ENCODE measurements around the gene GABRD. TPM values are rescaled to one million over a fixed set of nuclear protein-coding genes. Genes with fewer than 3 reads are reported as not detected.

The GABRD gene
- total RNA-seq, 1 donor from 2014 or later, result not detected

- no peak for TF ChIP-seq CTCF (IDR thresholded peaks at IDR 0.05)
- H3K4me3 Mint-ChIP-seq, result no peak overlapping the region
- H3K9me3 Mint-ChIP-seq, result no peaks in the 10 kb centered on the region
- no peak for DNase-seq
- no peaks in the 10 kb centered on the region for H3K36me3 Mint-ChIP-seq (ENCODE audit: low read depth)
- no peak overlapping the region for H3K27ac Mint-ChIP-seq
- intact Hi-C loops (cut with micrococcal nuclease), result no loop called here
- peaks cover 33% of the 10 kb centered on the region for H3K27me3 Mint-ChIP-seq
- no peak for ATAC-seq (ENCODE audit: low read depth)
- H3K4me1 Mint-ChIP-seq, result peaks cover 8% of the 10 kb centered on the region
- POLR2A ChIA-PET, result no interaction called here
- CTCF ChIA-PET, result no interaction called here
Measured at GRCh38 chr1:2024887-2025286, 5.7 kb downstream of the GABRD start.

GRCh38 chr1:2025491-2025981, 6.4 kb downstream of the GABRD start:
- no peak for DNase-seq
- no peak for ATAC-seq (ENCODE audit: low read depth)
- no peak overlapping the region for H3K27ac Mint-ChIP-seq
- ChIA-PET POLR2A (interaction anchor here (0.6 kb wide), 2 partner anchors 169 to 592 kb away, joined by 3 to 4 read pairs; no protein-coding TSS in a partner anchor), CTCF (no interaction called here)
- intact Hi-C loops (cut with micrococcal nuclease), result no loop called here
- no peaks in the 10 kb centered on the region for H3K36me3 Mint-ChIP-seq (ENCODE audit: low read depth)
- no peaks in the 10 kb centered on the region for H3K9me3 Mint-ChIP-seq
- H3K4me3 Mint-ChIP-seq, result no peak overlapping the region
- peaks cover 8% of the 10 kb centered on the region for H3K4me1 Mint-ChIP-seq
- no peak for TF ChIP-seq CTCF (IDR thresholded peaks at IDR 0.05)
- H3K27me3 Mint-ChIP-seq, result peaks cover 28% of the 10 kb centered on the region

GRCh38 chr1:2027961-2028583, 8.9 kb downstream of the GABRD start:
- H3K9me3 Mint-ChIP-seq, result no peaks in the 10 kb centered on the region
- TF ChIP-seq CTCF (IDR thresholded peaks at IDR 0.05), result no peak
- intact Hi-C loops (cut with micrococcal nuclease), result no loop called here
- H3K4me3 Mint-ChIP-seq, result peak overlapping the region; percentile 19
- POLR2A ChIA-PET, result interaction anchor here (0.6 kb wide), 1 partner anchor 1872 kb away, joined by 10 read pairs; the partner anchor contains the start of gene C1orf174
- H3K4me1 Mint-ChIP-seq, result peaks cover 8% of the 10 kb centered on the region
- CTCF ChIA-PET, result interaction anchor here (0.9 kb wide), 1 partner anchor 16 kb away, joined by 3 read pairs; no protein-coding TSS in a partner anchor
- peaks cover 13% of the 10 kb centered on the region for H3K27me3 Mint-ChIP-seq
- H3K27ac Mint-ChIP-seq, result no peak overlapping the region
- no peaks in the 10 kb centered on the region for H3K36me3 Mint-ChIP-seq (ENCODE audit: low read depth)
- DNase-seq (no peak), ATAC-seq (ENCODE audit: low read depth) (peak; percentile 42)

GRCh38 chr1:2028870-2029560, 9.9 kb downstream of the GABRD start:
- H3K4me1 Mint-ChIP-seq, result peaks cover 8% of the 10 kb centered on the region
- ChIA-PET POLR2A (interaction anchor here (0.6 kb wide), 1 partner anchor 90 kb away, joined by 5 read pairs; no protein-coding TSS in a partner anchor), CTCF (interaction anchor here (0.9 kb wide), 1 partner anchor 15 kb away, joined by 3 read pairs; no protein-coding TSS in a partner anchor)
- DNase-seq, result no peak
- peaks cover 8% of the 10 kb centered on the region for H3K27me3 Mint-ChIP-seq
- H3K9me3 Mint-ChIP-seq, result no peaks in the 10 kb centered on the region
- ATAC-seq (ENCODE audit: low read depth), result no peak
- no peak overlapping the region for H3K4me3 Mint-ChIP-seq
- H3K27ac Mint-ChIP-seq, result no peak overlapping the region
- no peak for TF ChIP-seq CTCF (IDR thresholded peaks at IDR 0.05)
- intact Hi-C loops (cut with micrococcal nuclease), result no loop called here
- H3K36me3 Mint-ChIP-seq (ENCODE audit: low read depth), result no peaks in the 10 kb centered on the region

- H3K27ac Mint-ChIP-seq, result no peak overlapping the region
- no peaks in the 10 kb centered on the region for H3K36me3 Mint-ChIP-seq (ENCODE audit: low read depth)
- peaks cover 8% of the 10 kb centered on the region for H3K4me1 Mint-ChIP-seq
- no peaks in the 10 kb centered on the region for H3K9me3 Mint-ChIP-seq
- no peak for TF ChIP-seq CTCF (IDR thresholded peaks at IDR 0.05)
- ChIA-PET CTCF (no interaction called here), POLR2A (interaction anchor here (0.6 kb wide), 1 partner anchor 89 kb away, joined by 5 read pairs; no protein-coding TSS in a partner anchor)
- intact Hi-C loops (cut with micrococcal nuclease), result no loop called here
- ATAC-seq (ENCODE audit: low read depth), result no peak
- peaks cover 8% of the 10 kb centered on the region for H3K27me3 Mint-ChIP-seq
- DNase-seq, result no peak
- H3K4me3 Mint-ChIP-seq, result no peak overlapping the region
Measured at GRCh38 chr1:2029561-2029960, 10.4 kb downstream of the GABRD start.

Data from activated B cell treated with CpG ODN at 0.5 μM for 24 hours (primary cell).